Loucy (cell line): Measurements from ENCODE around the gene BRD3OS.

Experiments
- H2AFZ ChIP-seq: fragments of 200-600 bp; sonication (generic); 2 replicates; pipeline ENCODE4 v1.6.0; 2016; ENCODE audit warnings: antibody characterized with exemption, mild to moderate bottlenecking, low read length, moderate library complexity
- H3F3A ChIP-seq: fragments of 200-600 bp; 2 replicates; pipeline ENCODE4 v1.6.0; 2016; ENCODE audit warnings: antibody characterized with exemption, low read depth, mild to moderate bottlenecking
- H3K27me3 ChIP-seq: fragments of 200-600 bp; sonication (generic); 2 replicates; pipeline ENCODE4 v1.6.1; 2014; ENCODE audit warnings: low read length, mild to moderate bottlenecking; ENCODE audit not compliant: insufficient read depth, poor library complexity, severe bottlenecking
- H3K36me3 ChIP-seq: fragments of 200-600 bp; sonication (generic); 2 replicates; pipeline ENCODE4 v1.6.1; 2016; ENCODE audit warnings: low read length; ENCODE audit not compliant: insufficient read depth
- H3K4me1 ChIP-seq: fragments of 200-600 bp; sonication (generic); 2 replicates; pipeline ENCODE4 v1.5.1; 2014; ENCODE audit warnings: low read length, mild to moderate bottlenecking; ENCODE audit not compliant: insufficient read depth, poor library complexity, severe bottlenecking
- H3K4me2 ChIP-seq: fragments of 200-600 bp; sonication (generic); 2 replicates; pipeline ENCODE4 v1.6.0; 2014; ENCODE audit warnings: antibody characterized with exemption, low read length, low read depth, mild to moderate bottlenecking; ENCODE audit not compliant: poor library complexity, severe bottlenecking
- H3K4me3 ChIP-seq: fragments of 200-600 bp; sonication (generic); 2 replicates; pipeline ENCODE4 v1.5.1; 2014; ENCODE audit warnings: low read length, mild to moderate bottlenecking, mixed read lengths; ENCODE audit not compliant: poor library complexity, severe bottlenecking
- H3K79me2 ChIP-seq: fragments of 200-600 bp; sonication (generic); 2 replicates; pipeline ENCODE4 v1.6.1; 2014; ENCODE audit warnings: low read length; ENCODE audit not compliant: insufficient read depth
- H3K9ac ChIP-seq: fragments of 200-600 bp; sonication (generic); 2 replicates; pipeline ENCODE4 v1.6.0; 2014; ENCODE audit warnings: mild to moderate bottlenecking, low read depth, low read length, moderate library complexity; ENCODE audit not compliant: poor library complexity, severe bottlenecking
- H3K9me2 ChIP-seq: fragments of 200-600 bp; sonication (generic); replicated peaks from 2 replicates; pipeline ENCODE4 v1.6.1; 2016; ENCODE audit warnings: low read depth, low read length, mixed read lengths
- H3K9me3 ChIP-seq: fragments of 200-600 bp; sonication (generic); 2 replicates; pipeline ENCODE4 v1.6.1; 2014; ENCODE audit warnings: mild to moderate bottlenecking, antibody characterized with exemption, low read length, low read depth; ENCODE audit not compliant: insufficient read depth
- H4K20me1 ChIP-seq: fragments of 200-600 bp; sonication (generic); 2 replicates; pipeline ENCODE4 v1.6.0; 2014; ENCODE audit warnings: antibody characterized with exemption, low read length, mild to moderate bottlenecking; ENCODE audit not compliant: insufficient read depth, poor library complexity, severe bottlenecking
- EZH2phosphoT487 ChIP-seq: fragments of 200-600 bp; IDR thresholded peaks from 2 replicates; pipeline ENCODE4 v1.6.1; 2018; ENCODE audit warnings: antibody characterized with exemption, mild to moderate bottlenecking, moderate library complexity, borderline replicate concordance
- TF ChIP-seq, protein P1 (sequence below): fragments of 200-600 bp; sonication (generic); conservative IDR thresholded peaks from 2 replicates; pipeline ENCODE4 v1.5.1; 2014; ENCODE audit warnings: mild to moderate bottlenecking, antibody characterized with exemption, low read length

The BRD3OS gene

DNA sequence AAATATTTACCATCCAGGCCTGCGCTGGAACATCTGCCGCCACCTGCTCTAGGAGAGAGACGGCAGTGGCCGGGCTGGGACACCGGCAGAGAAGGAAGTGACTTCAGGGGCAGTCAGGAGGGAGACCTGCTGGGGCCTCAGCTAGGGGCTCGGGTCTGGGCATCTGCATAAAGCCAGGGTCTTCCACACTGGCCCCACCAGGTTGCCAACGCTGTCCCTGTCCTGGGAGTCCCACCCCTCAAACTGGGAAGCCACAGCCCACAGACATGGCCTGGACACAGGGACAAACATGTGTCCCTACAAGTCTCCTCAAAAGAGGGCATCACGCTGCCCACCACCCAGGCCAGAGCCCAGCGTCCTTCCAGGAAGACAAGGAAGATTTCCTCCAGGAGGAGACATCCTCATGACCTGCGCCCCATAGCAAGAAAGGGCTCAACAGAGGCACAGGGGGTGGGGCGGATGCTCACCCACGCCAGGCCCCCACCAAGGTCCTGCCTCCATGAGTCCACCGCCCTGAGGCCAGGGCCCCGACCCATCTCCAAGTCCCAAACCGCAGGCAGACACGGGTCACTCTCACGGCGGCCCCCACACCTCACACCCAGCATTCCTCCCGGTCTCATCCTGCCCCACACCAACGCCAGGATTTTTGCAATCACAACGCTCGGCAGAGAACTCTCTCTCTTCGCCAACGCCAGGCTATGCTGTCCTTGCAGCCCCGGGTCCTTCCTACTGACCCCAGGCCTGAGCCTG, 42.1 kb upstream of the BRD3OS start:
- no peak overlapping the region for H3K9ac ChIP-seq
- no peaks in the 10 kb centered on the region for H3F3A ChIP-seq

DNA sequence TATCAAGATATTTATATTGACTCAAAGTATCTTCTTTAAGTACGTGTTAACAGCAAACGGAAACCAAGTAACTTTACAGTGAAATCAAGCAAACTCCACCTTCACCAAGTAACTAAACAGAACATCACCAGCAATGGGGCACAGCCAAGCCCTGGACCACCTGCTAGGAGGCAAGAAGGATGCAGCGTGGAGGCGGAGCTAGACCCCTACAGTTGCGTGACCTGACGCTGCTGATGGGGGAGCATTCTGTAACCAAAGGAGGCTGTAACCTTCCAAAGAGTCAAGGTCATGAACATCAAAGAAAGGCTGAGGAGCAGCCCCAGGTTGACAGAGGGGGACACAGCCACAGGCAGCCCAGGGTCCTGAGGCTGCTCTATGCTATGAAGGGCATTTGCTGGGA, 39.2 kb upstream of the BRD3OS start:
- H3K9me2 ChIP-seq = no peaks in the 10 kb centered on the region
- H4K20me1 ChIP-seq = peaks cover 7% of the 10 kb centered on the region
- no peaks in the 10 kb centered on the region for H3K36me3 ChIP-seq
- no peak overlapping the region for H3K9ac ChIP-seq
- peaks cover 73% of the 10 kb centered on the region for H3K79me2 ChIP-seq
- H3K4me2 ChIP-seq = no peak overlapping the region
- H3K27me3 ChIP-seq = no peaks in the 10 kb centered on the region
- no peaks in the 10 kb centered on the region for H3F3A ChIP-seq
- peaks cover 24% of the 10 kb centered on the region for H3K4me1 ChIP-seq
- H2AFZ ChIP-seq = no peak overlapping the region
- TF ChIP-seq, protein P1, sequence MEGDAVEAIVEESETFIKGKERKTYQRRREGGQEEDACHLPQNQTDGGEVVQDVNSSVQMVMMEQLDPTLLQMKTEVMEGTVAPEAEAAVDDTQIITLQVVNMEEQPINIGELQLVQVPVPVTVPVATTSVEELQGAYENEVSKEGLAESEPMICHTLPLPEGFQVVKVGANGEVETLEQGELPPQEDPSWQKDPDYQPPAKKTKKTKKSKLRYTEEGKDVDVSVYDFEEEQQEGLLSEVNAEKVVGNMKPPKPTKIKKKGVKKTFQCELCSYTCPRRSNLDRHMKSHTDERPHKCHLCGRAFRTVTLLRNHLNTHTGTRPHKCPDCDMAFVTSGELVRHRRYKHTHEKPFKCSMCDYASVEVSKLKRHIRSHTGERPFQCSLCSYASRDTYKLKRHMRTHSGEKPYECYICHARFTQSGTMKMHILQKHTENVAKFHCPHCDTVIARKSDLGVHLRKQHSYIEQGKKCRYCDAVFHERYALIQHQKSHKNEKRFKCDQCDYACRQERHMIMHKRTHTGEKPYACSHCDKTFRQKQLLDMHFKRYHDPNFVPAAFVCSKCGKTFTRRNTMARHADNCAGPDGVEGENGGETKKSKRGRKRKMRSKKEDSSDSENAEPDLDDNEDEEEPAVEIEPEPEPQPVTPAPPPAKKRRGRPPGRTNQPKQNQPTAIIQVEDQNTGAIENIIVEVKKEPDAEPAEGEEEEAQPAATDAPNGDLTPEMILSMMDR = no peak
- no peak for TF ChIP-seq EZH2phosphoT487
- no peak overlapping the region for H3K4me3 ChIP-seq
- H3K9me3 ChIP-seq = no peaks in the 10 kb centered on the region

More for the DNA sequence above, 42.1 kb upstream of the BRD3OS start:
- Histone ChIP-seq H2AFZ (no peak overlapping the region), H3K79me2 (peaks cover 78% of the 10 kb centered on the region), H3K9me3 (no peaks in the 10 kb centered on the region), H3K4me3 (no peak overlapping the region), H3K4me1 (peaks cover 7% of the 10 kb centered on the region), H4K20me1 (peaks cover 3% of the 10 kb centered on the region), H3K36me3 (no peaks in the 10 kb centered on the region), H3K27me3 (no peaks in the 10 kb centered on the region), H3K4me2 (no peak overlapping the region), H3K9me2 (no peaks in the 10 kb centered on the region)
- no peak for TF ChIP-seq EZH2phosphoT487
- TF ChIP-seq, protein P1 = no peak

DNA sequence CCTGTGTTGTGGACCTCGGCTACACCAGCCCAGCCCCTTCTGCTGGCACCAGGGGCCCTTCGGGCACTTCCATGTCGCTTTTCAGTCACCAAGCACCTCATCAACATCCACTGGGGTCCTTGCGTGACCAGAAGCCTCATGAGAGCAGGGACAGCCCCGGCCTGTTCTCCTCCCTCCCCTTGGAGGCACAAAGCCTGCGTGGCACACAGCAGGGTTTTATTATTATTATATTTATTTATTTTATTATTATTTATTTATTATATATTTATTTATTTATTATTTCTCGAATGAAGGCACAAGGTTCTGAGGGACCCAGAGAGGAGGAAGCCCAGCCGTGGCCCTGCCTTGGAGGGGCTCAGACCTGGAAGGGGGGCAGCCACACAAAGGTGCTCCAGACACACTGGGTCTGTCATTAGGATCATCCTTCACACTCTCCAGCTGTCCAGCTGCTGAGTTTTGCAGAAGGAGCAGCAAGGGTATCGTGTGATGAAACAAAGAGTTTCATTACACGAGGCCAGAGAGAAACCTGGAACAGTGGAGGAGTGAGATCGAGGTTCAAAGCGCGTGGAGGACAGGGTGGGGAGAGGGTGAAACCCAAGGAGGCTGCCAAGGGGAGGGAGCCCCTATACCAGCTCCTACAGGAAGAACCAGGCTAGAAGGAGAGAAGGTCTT, 38.4 kb upstream of the BRD3OS start:
- Histone ChIP-seq H4K20me1 (peaks cover 7% of the 10 kb centered on the region), H3K79me2 (peaks cover 73% of the 10 kb centered on the region)

More for the DNA sequence above, 38.4 kb upstream of the BRD3OS start:
- Histone ChIP-seq H3K9me2 (no peaks in the 10 kb centered on the region), H3K27me3 (no peaks in the 10 kb centered on the region), H3K9me3 (no peaks in the 10 kb centered on the region), H2AFZ (no peak overlapping the region), H3K4me3 (no peak overlapping the region), H3K9ac (no peak overlapping the region), H3K36me3 (no peaks in the 10 kb centered on the region), H3K4me2 (no peak overlapping the region), H3F3A (no peaks in the 10 kb centered on the region), H3K4me1 (peaks cover 24% of the 10 kb centered on the region)
- TF ChIP-seq, protein P1 = no peak
- no peak for TF ChIP-seq EZH2phosphoT487
